ENCODE results near the gene GARNL3.

GARNL3 gene

GRCh38 chr9:127415657-127416056, 151.1 kb downstream of the GARNL3 start:
- no peak for DNase-seq

- DNase-seq: no peak
Measured at GRCh38 chr9:127417131-127418036, 152.8 kb downstream of the GARNL3 start.

- peak; percentile 6 for DNase-seq
Measured at GRCh38 chr9:127418037-127418471, 153.5 kb downstream of the GARNL3 start.

GRCh38 chr9:127419348-127419747, 154.8 kb downstream of the GARNL3 start:
- DNase-seq: no peak

GRCh38 chr9:127421057-127421456, 156.5 kb downstream of the GARNL3 start:
- no peak for DNase-seq

- no peak for DNase-seq
Measured at GRCh38 chr9:127422133-127422782, 157.7 kb downstream of the GARNL3 start.

GRCh38 chr9:127422787-127423186, 158.2 kb downstream of the GARNL3 start:
- no peak for DNase-seq

GRCh38 chr9:127423476-127423933, 158.9 kb downstream of the GARNL3 start:
- DNase-seq: no peak

- peak; percentile 74 for DNase-seq
Measured at GRCh38 chr9:127423934-127424675, 159.5 kb downstream of the GARNL3 start, which contains the start of gene ZNF79. TSS of gene ZNF79 (plus strand) at chr9:127424382. CDS start at chr9:127424788, 406 bp downstream.

GRCh38 chr9:127424676-127424999, 160.1 kb downstream of the GARNL3 start:
- DNase-seq: no peak

GRCh38 chr9:127426756-127427155, 162.2 kb downstream of the GARNL3 start:
- no peak for DNase-seq

GRCh38 chr9:127428348-127428747, 163.8 kb downstream of the GARNL3 start:
- DNase-seq: no peak

GRCh38 chr9:127430415-127430814, 165.8 kb downstream of the GARNL3 start:
- no peak for DNase-seq

- no peak for DNase-seq
Measured at GRCh38 chr9:127437497-127438264, 173.1 kb downstream of the GARNL3 start.

GRCh38 chr9:127438394-127438793, 173.8 kb downstream of the GARNL3 start:
- DNase-seq: no peak
